HG03039 (cell line): Measurements from ENCODE around the gene NBDY.
"Not testable (repeated sequence)": the region's sequence is repeated elsewhere in the genome, so short reads cannot be mapped to it uniquely, and the experiment has no call there.

Experiments
- ATAC-seq: cut with Tn5 transposase; IDR thresholded peaks from one replicate; pipeline ENCODE4 v1.9.1; 2021; ENCODE audit warnings: mild to moderate bottlenecking, moderate library complexity; ENCODE audit not compliant: unreplicated experiment

The NBDY gene

DNA sequence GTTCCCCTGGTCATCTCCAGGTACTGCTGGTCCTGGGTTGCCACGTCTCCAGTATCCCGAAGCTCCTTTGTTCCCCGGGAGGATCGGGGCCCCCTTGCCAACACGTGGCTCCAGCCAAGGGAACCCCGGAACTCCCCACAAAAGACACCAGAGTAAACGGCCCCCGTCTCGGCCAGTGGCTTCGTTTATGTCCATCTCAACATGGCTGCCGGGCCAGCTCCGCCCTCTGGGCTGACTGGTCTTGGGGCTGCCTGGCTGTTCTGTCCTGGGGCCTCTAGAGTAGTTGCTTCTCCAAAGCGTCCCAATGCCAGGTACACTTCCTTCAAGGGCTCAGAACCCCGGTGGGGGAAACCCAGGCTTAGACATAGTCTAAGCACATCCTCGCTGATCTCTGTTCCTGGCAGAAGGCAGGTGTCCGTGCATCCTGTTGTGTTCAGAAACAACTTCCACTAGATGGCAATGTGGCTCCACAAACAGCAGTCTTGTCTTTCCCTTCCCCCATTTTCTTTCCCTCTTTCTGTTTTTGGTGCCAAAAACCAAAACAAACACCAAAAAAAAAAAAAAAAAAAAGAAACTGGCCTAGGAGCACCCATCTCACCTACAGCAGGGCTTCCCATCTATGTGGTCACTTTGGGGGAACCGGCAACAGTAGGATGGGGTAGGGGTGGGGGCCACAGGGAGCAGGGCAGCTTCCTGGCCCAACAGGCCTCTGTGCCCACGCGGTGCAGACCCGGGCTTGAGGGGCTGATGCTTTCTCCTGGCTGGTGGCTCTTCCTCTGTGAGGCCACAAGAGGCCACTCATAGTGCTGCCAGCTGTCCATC, 35.3 kb downstream of the NBDY start:
- ATAC-seq, result peak; percentile 50

DNA sequence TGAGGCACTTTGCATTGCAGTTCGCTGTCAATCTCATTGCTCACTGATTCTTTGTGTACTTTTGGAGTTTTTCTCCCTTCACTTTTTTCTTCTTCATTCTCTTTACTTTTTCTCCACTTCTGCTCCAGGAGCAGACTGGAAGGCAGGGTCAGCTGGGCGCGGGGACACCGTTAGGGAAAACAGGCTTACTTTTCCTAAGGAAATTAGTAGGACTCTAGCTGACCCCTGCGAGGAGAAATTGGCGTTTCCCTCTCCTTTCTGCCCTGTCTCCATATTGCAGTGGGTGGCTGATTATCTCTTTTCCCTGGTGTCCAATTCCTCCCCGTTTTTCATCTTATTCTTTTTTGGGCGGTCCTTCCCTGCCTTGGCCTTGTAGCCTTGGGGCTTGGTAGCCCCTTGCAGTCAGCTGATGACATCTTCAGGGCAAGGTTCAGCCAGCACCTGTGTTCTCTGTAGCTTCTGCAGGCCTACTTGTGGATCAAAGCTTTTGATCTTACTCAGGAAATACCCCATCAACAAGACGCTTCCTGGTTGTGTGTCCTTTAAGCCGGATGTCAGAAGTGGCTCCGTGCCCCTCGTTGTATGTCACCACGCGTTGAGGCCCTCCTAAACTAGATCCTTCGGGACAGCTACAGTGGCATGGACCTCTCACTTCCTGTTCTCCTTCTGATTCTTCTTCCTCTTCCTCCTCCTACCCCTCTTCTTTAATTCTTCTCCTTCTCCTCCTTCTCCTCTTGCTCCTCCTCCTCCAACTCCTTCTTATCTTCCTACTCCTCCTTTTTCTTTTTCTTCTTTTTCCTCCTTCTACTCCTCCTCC, 36.1 kb downstream of the NBDY start:
- ATAC-seq, result peak; percentile 34

DNA sequence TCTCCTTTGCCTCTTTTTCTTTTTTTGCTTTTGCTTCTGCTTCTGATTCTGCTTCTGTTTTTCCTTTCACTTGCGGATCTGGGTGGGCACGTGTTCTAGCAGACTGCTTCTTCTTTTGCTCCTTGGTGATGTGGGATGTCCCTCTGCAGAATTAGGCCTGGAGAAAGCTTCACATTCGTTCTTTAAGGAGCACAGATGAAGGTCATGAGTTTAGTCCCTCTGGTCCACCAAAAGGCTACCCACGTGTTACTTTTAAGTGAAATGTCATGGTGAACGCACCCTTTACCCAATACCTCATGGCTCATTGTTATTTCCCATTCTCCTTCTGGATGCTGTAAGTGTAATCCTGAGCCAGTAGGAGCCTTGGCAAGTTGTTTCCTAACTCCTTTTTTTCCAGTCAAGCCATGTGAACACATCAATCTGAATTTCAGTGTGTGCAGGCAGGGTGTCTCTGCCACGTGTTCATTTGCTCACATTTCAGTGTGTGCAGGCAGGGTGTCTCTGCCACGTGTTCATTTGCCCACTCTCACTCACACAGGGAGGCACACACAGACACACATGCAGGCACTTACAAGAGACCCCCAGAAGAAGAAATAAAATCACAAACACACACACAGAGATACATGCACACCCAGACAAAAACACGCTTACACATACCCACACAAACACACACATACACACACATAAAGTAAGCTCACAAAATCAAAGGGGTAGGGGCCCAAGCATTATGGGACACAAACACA, 36.9 kb downstream of the NBDY start:
- no peak for ATAC-seq

DNA sequence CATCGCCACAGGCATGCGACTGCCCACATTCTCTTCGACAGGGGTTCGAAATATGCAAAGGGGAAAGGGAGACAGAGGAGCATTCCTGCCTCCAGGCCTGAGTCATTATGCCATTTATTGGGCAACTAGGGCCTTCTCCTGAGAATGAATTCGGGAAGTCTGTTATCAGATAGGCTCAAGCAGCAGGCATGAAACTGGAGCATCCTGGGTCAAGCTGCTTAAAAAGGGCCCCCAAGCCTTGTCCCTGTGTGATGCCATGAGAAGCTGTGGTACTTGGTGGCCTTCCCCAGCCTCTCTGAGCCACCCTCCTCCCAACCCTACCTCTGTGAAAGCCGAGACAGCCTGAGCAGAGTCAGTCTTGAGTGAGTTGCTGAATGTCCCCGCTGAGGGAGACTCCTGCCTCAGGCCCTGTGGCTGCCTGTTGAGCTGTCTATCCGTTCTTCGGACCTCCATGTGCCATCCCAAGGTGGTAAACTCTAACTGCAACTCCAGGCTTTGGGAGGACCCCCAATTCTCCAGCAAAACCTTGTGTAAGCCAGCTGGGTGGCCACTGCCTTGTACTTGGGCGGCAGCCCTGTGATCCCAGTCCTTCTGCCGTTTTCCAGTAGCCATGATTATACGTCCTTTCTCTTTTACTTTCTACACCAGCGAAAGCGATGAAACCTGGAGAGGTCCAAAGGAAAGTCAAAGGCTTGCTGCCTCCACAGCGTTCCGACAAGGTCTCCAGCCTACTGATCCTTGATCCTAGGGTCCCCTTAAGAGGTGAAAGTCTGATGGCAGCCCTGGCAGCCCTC, 37.7 kb downstream of the NBDY start:
- no peak for ATAC-seq

DNA sequence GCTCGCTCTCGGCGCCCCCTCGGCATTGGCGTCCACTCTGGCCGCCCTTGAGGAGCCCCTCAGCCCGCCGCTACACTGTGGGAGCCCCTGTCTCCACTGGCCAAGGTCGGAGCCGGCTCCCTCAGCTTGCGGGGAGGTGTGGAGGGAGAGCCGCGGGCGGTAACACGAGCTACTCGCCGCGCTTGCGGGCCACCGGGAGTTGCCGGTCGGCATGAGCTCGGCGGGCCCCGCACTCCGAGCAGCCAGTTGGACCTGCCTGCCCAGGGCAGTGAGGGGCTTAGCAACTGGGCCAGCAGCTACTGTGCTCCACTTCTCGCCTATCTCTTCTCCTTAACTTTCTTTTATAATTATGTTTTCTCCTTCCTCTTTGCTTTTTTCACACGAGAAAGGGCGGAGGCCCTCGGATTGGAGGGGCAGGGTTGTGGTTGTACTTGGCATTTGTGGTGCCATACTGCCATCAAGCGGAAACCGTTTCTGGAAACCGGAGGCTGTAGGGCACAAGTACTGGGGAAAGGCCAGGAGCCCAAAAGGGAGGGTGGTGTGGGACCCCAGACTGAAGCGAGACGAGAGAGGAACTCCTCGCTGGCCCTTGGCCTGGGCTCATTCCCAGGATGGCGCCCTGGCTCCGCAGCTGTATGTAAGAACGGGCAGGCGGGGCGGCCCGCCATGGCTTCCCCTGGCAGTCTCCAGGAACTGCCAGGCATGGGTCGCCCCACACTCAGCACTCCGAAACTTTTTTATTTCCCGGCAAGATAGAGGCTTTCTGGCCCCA, 38.5 kb downstream of the NBDY start:
- not testable (repeated sequence) for ATAC-seq

DNA sequence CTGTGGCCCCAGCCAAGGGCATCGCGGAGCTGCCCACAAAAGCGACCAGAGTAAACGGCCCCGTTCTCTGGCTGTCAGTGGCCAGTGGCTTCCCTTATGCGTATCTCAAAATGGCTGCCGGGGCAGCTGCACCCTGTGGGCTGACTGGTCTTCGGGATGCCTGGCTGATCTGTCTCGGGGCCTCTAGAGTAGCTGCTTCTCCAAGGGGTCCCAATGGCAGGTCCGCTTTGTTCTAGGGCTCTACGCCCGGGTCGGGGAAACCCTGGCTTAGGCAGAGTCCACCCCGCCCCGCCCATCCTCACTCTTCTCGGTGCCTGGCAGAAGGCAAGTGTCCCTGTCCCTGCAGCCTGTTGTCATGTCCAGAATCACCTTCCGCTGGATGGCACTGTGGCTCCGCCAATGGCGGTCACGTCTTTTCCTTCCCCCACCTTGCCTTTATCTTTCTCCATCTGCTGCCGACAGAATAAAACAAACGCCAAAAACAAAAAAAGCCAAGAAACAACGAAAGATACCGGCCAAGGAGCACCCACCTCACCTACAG, 39.1 kb downstream of the NBDY start:
- ATAC-seq, result not testable (repeated sequence)

DNA sequence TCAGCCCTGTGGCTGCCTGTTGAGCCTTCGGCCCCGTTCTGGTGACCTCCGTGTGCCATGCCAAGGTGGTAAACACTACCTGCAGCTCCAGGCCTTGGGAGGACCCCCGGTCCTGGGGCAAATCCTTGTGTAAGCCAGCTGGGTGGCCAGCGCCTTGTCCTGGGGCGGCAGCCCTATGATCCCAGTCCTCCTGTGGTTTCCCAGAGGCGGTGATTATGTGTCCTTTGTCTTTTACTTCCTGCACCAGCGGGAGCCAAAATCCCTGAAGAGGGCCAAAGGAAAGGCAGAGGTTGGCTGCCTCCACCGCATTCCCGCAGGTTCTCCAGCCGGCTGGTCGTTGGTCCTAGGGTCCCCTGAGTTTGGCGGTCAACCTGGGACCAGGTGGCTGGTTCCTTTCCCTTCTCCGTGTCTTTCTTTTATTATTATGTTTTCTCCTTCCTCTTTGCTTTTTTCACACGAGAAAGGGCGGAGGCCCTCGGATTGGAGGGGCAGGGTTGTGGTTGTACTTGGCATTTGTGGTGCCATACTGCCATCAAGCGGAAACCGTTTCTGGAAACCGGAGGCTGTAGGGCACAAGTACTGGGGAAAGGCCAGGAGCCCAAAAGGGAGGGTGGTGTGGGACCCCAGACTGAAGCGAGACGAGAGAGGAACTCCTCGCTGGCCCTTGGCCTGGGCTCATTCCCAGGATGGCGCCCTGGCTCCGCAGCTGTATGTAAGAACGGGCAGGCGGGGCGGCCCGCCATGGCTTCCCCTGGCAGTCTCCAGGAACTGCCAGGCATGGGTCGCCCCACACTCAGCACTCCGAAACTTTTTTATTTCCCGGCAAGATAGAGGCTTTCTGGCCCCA, 43.9 kb downstream of the NBDY start:
- not testable (repeated sequence) for ATAC-seq

DNA sequence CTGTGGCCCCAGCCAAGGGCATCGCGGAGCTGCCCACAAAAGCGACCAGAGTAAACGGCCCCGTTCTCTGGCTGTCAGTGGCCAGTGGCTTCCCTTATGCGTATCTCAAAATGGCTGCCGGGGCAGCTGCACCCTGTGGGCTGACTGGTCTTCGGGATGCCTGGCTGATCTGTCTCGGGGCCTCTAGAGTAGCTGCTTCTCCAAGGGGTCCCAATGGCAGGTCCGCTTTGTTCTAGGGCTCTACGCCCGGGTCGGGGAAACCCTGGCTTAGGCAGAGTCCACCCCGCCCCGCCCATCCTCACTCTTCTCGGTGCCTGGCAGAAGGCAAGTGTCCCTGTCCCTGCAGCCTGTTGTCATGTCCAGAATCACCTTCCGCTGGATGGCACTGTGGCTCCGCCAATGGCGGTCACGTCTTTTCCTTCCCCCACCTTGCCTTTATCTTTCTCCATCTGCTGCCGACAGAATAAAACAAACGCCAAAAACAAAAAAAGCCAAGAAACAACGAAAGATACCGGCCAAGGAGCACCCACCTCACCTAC, 44.5 kb downstream of the NBDY start:
- ATAC-seq, result not testable (repeated sequence)

DNA sequence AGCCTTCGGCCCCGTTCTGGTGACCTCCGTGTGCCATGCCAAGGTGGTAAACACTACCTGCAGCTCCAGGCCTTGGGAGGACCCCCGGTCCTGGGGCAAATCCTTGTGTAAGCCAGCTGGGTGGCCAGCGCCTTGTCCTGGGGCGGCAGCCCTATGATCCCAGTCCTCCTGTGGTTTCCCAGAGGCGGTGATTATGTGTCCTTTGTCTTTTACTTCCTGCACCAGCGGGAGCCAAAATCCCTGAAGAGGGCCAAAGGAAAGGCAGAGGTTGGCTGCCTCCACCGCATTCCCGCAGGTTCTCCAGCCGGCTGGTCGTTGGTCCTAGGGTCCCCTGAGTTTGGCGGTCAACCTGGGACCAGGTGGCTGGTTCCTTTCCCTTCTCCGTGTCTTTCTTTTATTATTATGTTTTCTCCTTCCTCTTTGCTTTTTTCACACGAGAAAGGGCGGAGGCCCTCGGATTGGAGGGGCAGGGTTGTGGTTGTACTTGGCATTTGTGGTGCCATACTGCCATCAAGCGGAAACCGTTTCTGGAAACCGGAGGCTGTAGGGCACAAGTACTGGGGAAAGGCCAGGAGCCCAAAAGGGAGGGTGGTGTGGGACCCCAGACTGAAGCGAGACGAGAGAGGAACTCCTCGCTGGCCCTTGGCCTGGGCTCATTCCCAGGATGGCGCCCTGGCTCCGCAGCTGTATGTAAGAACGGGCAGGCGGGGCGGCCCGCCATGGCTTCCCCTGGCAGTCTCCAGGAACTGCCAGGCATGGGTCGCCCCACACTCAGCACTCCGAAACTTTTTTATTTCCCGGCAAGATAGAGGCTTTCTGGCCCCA, 49.3 kb downstream of the NBDY start:
- ATAC-seq, result not testable (repeated sequence)

DNA sequence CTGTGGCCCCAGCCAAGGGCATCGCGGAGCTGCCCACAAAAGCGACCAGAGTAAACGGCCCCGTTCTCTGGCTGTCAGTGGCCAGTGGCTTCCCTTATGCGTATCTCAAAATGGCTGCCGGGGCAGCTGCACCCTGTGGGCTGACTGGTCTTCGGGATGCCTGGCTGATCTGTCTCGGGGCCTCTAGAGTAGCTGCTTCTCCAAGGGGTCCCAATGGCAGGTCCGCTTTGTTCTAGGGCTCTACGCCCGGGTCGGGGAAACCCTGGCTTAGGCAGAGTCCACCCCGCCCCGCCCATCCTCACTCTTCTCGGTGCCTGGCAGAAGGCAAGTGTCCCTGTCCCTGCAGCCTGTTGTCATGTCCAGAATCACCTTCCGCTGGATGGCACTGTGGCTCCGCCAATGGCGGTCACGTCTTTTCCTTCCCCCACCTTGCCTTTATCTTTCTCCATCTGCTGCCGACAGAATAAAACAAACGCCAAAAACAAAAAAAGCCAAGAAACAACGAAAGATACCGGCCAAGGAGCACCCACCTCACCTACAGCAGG, 50.0 kb downstream of the NBDY start:
- not testable (repeated sequence) for ATAC-seq

DNA sequence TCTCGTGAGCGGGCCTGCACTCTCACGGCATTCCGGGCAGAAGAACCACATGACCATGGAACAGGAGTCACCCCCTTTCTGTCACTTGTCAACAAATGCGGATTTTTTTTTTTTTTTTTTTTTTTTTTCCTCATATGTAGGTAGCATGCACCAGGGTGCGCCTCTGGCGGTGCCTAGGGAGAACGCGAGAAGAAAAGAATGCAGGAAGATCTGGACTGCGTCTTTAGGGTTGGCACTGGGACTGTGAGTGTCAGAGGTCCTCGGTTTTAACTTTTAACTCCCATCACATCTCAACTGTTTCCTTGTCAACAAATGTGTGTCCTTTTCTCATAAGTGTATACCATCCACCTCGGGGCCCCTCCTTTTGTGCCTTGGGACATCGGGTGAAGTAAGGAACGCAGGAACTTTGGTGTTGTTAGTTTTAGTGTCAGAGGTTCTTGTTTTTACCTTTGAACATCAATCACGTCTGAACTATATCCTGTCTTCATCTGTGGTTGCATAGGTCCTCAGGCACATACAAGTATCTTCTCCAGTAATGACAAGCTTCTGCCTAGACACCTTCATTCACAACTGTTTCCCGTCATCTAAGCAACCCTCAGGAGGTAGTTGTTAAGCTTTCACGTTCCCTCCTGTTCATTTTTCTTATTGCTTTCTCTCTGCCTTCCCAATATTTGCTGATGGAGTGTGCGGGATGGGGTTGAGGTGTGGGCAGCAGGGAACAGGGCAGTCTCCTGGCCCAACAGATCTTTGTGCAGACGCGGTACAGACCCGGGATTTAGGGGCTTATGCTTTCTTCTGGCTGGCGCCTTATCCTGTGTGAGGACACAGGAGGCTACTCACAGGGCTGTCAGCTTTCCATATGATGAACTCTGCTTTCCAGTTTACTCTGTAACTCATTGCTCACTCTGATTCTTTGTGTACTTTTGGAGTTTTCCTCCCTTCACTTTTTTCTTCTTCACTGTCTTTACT, 51.9 kb downstream of the NBDY start:
- ATAC-seq, result not testable (repeated sequence)

DNA sequence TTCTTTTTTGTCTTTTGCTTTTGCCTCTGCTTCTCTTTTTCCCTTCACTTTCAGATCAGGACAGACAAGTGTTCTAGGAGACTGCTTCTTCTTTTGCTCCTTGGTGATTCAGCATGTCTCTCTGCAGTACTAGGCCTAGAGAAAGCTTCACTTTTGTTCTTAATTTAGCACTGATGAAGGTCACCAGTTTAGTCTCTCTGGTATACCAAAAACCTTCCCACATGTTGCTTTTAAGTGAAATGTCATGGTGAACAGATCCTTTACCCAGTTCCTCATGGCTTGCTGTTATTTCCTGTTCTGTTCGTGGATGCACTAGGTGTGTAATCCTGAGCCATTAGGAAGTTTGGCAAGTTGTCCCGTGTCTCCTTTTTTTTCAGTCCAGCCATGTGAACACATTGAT, 53.3 kb downstream of the NBDY start:
- ATAC-seq, result no peak

DNA sequence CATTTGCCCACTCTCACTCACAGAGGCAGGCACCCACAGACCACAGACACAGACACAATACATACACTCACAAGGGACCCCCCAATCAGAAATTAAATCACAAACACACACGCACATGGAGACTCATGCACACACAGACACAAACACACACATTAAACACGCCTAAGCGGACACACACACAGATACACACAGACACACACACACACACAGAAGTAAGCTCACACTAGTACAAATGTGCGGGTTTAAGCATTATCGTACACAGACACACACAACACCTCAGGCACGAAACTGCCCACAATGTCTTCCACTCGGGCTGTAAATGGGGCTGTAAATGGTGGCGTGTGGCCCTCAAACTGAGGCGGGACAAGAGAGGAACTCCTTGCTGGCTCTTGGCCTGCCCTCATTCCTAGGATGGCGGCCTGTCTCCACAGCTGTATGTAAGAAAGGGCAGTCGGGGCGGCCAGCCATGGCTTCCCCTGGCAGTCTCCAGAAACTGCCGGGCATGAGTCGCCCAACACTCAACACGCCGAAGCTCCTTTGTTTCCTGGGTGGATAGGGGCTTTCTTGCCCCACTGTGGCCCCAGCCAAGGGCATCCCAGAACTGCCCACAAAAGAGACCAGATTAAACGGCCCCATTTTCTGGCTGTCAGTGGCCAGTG, 53.9 kb downstream of the NBDY start:
- no peak for ATAC-seq

DNA sequence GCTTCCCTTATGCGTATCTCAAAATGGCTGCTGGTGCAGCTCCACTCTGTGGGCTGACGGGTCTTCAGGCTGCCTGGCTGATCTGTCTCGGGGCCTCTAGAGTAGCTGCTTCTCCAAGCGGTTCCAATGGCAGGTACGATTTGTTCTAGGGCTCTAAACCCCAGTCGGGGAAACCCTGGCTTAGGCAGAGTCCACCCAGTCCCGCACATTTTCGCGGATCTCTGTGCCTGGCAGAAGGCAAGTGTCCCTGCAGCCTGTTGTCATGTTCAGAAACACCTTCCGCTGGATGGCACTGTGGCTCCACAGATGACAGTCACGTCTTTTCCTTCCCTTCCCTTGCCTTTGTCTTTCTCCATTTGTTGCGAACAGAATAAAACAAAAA, 54.4 kb downstream of the NBDY start:
- ATAC-seq, result no peak

DNA sequence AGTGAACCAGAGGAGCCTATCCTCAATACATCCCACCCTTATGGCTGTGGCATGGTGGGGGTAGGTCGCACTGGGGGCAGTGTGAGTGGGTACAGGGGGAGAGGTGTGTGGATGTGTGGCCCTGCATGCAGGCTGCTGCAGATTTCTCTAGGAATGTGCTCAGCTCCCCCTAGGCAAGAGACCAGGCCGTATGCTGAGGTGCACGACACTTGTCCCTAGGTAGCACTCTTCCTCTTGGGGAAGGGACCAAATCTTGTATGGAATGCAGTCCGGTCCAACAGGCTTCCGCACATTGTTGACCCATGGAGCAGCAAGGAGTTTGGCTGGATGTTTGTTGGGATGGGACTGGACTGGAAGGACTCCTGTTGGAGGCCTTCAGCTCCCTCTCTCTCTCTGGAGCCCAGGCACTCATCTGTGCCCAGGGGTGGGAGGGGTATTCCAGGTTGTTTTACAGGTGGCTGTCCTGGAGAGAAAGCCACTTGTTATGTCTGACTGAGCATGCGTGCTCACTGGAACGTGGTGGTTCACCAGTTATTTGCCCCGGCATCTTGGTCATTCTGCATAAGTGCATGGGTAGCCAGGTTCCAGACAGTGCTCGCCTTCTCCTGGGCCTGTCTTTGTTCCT, 55.1 kb downstream of the NBDY start:
- ATAC-seq, result no peak
